DMS114 treated with DMSO at 0.1 percent for 48 hours (cell line): ENCODE data around the gene TOGARAM2.

ENCODE experiments used
- DNase-seq: peaks from one replicate; lab custom pipeline; 2025; ENCODE audit not compliant: unreplicated experiment; lab: John Stamatoyannopoulos, UW

TOGARAM2 gene

DNA sequence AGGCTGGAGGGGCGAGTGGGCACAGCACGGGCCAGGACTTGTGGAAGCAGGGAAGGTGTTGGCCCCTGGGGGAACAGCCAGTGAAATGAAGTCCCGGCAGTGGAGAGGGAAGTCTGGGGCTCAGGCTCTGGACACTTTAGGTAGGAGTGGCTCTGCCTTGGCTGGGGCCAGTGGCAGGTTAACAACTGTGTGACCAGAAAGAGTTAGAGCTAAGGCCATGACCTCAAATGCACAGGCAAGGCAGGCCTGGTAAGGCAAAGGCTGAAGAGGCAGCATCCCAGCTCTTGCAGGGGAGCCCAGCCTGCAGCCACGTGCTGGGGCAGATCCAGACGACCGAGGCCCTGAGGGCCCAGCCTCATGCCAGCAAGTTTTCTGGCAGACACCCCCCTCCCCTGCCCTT is 71.7 kb downstream of the TOGARAM2 start:
- DNase-seq: no peak

DNA sequence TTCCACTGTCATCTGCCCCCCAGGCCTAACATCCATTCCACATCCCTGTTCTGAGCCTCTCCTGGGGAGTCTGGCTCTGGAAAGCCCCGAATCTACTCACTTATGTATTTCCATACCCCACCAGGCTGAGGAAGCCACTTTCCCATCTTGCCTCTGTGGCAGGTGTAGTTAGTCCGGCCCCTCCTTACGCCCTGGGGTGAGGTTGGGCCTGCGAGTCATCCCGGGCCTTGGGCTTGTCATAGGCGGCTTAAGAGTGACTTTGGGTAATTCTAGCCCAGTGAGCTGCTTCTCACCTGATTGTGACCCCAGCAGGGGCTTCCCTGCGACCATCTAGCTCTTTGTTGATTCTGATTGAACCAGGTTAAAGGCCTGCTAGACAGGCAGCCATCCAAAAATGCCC is 72.1 kb downstream of the TOGARAM2 start:
- no peak for DNase-seq

DNA sequence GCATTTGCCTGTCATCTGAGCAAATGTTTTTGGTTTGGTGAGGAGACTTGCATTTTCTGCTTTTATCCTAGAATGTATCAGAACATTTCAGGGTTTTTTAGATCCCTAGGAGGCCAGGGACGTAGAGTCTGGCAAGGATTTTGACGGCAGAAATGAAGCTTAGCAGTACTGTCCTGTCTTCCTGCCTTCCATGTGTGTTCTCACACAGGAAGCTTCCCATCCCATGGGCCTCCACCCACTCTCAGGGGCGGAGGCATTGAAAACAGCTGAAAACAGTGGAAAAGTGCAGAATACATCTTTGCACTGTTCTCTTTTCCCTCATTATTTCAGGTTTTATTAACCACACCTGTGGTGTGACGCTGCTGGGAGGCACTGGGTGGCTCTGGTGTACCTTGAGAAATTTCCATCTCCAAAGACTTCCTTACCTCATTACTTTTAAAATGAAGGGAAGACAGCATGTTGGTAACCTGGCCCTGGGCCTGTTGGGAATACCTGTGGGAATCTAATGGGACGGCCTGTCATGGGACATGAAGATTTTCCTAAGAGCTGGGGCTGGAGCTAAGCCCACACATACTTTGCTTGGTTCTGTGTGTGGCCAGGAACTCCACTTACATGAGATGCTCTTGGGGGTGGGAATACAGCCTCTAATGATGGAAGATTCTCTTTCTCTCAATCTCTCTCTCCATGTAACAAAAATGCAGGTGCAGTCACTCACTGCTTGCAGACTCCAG is 72.7 kb downstream of the TOGARAM2 start:
- DNase-seq: no peak

DNA sequence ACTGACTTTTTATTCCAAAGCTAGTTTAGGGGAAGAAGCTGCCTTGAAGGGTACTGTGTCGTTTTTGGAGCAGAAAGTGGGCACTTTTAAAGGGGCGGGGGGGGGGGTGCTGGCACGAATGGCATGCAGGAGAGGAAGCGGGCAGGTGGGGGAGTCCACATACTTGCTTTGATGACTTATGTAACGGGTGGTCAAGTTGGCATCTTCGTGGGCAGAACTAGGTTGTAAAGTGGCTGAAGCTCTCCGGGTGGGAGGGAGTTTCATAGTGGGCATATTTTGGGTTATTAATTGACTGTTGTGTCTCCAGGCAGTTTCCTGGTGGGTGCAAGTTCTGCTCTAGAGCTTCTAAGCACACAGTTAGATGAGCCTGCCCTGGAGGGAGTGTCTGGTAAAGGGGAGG is 73.3 kb downstream of the TOGARAM2 start:
- no peak for DNase-seq

DNA sequence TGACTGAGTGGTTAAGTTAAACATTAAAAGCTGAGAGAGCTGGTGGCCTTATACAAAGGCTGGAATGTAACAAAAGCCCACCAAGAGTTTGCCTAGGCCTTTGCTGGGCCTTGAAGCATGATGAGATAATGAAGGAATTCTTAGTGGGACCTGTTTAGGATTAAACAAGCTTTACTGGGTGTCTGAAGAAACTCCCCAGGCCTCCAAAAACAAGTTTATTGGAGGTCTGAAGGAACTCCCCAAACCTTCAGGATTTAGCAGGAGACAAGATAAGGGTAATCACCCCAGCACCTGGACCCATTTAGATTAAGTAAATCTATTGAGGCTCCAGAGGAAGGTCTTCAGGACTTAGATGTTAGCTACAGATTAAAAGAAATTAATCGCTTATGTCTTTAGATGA is 74.5 kb downstream of the TOGARAM2 start:
- DNase-seq: no peak

DNA sequence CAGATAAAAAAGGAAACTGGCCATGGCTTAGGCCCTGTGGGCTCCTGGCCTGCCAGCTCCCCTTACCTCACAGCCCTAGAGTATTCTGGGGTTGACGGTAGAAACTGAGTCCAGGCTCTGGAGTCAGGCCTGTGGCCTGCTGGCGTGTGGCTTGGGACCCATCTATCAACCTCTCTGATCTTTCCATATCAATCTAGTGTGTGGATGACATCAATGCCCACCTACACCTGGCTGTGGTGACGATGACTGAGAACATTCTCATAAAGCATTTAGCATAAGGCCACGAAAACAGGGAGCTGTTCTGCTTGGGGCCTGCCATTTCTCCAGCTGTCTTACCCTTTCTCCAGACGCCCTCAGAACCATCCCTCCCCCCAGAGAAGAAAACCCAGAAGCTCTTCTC is 75.4 kb downstream of the TOGARAM2 start:
- DNase-seq: no peak

DNA sequence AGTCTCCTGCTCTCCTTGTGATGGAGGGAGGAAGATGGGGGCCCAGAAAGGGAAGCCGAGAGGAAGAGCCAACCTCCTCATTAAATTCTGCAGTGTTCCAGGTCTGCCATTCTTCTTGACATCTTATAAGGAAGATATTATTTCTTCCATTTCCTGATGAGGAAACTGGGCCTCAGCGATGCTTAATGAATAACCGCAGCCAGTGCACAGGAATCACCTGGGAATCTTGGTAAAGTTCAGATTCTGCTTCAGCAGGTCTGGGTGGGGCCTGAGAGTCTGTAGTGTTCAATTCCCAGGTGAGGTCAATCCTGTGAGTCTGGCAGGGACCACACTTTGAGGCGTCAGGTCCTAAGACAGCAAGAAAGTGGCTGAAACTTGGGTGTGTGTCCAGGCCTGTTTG is 75.9 kb downstream of the TOGARAM2 start:
- DNase-seq: no peak

DNA sequence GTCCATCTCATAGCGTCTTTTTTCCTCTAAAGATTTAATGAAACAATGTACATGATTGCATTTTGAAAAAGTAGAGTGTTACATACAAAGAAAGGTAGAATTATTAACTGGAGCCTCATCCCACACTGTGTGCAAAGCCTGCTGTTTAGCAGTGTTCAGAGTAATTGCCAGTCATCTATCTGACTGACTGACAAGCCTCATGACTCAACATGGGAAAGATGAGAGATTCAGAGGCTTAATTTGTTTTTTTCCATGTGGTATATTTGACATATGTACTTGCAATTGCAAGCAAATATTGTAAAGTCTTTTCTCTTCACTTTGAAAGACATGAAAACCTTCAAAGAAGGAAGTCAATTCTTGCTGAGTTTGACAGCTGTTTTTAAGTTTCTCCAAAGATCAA is 78.5 kb downstream of the TOGARAM2 start:
- no peak for DNase-seq

DNA sequence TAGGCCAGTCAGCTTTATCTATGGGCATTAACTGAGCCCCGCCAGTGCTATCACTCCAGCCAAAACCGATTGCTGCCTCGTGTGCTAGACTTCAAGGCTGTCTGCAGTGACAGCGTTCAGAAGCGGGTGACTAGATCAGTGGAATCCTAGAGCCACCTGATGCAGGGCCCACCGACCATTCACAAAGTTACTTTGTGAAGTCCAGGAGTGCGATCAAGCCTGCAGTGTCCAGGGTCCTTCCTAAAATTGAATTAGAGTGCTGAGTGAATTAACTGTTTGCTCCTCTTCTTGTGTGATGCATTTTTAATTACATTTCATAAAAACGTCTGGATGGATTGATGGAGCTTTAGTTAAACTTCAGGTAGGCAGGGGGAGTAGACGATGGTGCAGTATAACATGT is 79.3 kb downstream of the TOGARAM2 start:
- DNase-seq: no peak

DNA sequence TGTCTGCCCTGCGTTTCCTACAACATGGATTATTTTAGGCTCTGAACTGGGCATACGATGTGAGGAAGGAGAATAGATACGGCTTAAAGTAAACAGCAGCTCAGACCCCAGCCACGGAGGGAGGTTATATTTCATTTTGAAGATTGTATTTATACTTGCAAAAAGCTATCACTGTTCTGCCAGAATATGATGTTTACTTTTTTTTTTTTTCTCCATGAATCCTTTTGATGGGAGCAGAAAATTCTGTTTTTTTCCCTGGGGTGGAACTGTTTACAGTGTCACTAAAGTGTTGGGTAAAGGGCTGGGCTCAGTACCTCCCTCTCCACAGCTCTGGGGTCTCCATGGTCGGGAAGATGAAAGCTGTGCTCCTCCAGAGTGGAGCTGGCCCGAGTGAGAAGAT is 80.1 kb downstream of the TOGARAM2 start:
- no peak for DNase-seq

DNA sequence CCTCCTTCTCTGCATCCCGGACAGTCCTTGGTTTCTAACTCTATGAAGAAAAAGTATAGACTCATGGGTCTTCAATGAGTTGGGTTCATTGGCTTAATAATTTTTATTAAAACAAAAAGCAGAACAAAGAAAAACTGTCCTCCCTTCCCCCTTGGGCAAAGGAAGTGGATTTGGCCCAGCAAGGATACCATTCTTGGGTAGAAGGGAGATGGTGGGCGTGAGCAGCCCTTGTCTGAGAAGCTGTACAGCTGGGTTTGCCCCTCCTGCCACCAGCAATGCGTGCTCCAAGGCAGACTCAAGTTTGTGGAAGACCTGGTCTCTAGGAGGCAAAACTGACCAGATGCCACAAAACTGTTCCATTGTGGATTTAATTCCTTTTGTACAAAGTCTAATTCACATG is 80.5 kb downstream of the TOGARAM2 start:
- DNase-seq: no peak

DNA sequence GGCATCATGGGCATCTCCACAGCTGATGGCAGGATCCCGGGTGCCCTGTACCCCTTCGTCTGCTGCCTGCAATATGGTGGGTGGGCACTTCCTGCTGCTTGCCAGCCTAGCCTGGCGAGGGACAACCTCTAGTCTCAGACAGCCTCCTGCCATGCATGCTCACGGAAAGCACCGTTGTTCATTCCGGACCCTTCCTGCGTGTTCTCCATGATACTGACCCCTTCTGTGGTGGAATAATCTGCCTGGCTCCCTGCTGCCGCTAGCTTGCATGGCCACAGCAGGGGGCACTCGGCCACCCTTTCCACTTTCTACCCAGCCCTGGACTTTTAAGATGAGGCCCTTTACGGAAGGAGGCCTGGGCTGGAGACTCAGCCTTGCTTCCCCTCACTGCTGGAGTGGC is 81.3 kb downstream of the TOGARAM2 start:
- no peak for DNase-seq

DNA sequence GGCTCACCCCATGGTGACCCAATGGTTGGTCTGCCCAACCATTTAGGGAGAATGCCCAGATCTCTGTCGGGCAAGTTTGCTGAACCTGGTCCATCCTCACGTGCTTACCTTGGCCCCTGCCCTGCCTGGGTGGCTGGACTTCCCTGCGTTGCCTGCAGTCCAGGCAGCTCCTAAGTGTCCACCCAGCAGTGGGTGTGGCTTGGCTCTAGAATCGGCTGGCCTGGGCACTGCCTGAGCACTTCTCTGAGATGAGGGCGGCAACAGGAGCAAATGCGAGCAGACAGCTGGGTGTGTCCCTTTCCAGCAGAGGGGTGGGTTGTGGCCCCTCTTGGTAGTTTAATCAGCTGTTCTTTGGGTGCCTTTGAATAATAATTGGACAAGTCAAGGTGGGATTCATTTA is 82.0 kb downstream of the TOGARAM2 start:
- no peak for DNase-seq

DNA sequence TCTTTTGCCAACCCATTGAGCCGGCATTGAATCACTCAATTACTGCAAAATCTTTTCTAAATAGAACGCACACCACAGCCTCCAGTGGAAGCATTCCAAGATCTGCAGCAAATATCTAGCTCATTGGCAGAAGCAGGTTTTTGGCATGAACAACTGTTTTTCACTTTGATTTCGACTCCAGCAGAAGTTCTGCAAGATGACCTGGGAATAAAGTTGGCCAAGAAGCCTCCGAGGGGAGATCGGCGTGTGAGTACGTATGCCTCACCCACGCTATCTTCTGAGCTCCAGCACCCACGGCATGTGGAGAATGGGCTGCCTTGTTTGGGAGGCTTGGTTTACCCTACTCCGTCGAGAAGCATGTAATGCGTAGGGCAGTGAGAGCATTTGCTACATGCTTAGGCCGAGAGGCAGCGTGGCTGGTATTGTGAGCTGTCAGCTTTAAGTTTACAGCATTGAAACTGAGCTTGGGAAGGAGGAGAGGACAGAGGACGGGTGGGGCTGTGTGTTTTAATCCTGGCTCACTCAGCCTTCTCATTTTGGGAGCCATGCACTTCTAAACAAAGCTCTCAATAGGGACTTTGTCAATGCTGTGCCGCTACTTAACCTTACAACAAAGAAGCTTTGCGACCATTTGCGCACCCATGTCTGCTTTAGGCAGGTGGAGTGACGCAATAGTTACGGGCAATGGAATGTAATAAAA is 82.7 kb downstream of the TOGARAM2 start:
- no peak for DNase-seq

DNA sequence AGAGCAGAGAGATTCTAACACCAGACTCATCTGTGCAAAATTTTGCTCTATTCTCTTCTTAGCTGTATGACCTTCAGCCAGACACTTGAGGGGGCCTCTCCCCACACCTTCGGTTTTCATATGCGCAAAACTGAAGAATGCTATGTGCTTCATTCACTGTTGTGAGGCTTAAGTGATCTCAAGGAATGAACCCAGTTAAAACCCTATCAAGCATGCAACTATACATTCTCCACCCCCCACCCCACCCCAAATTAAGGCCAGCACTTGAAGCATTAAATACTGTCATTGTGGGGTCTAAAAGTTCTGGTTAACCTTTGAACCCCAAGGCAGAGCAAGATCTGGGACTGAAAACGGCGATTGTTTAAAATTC is 83.2 kb downstream of the TOGARAM2 start:
- no peak for DNase-seq

DNA sequence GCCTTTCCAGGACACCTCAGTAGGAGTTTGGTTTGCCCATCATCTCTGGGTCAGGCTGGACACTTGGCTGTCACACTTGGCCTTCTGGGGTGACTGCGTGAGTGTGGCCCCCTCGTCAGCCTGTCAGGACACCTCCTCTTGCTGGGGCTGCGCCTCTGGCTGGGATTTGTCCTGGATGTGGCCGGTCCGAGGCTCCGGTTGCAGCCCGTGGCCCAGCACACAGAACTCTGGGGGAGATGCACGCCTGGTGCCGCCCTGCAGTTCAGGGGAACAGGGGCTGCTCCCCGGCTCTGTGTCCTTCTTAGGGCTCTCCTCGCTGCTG is 83.6 kb downstream of the TOGARAM2 start:
- no peak for DNase-seq

DNA sequence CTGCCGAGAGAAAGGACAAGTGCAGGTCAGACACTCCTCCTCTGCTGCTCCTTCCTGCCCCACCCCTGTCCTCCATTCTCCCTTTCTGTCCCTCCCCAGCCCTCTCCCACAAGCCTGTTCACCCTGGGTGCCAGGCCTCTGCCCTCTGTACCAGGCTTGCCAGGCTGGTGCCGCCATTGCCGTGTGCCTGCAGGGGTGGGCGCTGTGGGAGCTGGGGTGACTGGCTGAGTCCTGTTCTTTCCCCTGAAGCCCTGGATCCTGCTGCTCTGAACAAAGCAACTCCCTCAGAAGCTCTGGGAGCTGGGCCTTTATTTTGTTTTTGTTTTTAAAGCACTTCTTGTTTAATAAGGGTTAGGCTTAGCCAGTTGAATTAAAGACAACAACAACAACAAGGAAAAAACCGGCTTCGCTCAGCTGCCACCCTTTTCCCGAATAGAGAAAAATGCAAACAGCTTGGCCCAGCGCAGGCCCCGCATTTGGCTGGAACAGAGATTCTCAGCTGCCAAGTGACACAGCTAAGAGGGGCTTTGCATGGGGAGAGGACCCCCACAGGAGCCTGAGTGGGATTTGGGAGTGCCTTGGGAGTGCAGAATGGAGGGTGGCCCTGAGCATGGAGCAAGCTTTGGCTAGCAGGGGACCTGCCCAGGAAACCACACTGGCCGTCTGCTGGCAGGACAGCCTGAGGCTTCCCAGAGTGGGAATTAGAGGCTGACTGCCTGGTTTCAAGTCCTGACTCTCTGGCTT is 84.1 kb downstream of the TOGARAM2 start:
- no peak for DNase-seq

DNA sequence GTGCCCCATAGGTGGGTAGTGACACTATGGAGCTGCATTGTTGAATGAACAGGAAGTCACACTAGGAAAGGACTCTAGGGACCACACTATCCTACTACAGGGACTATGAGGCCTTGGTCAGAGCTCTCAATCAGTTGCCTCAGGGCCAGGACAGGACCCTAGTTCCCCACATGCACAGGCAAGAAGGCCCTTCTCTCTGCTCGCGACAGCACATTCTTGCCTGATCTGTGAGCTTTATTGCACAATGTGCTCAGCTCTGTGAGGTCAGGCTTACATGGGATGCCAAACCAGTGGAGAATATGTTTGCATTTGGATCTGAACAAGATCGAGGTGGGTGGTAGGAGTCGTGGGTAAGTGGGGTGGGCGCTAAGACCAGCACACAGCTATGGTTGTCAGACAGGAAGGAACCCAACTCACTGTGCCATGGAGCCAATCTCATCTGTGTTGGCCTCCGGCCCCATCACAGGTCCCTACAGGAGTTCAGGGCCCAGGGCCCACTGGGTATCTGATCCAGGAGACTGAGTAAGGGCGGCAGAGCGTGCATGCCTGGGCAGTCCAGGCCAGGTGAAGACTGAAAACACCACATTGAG is 85.3 kb downstream of the TOGARAM2 start:
- no peak for DNase-seq

DNA sequence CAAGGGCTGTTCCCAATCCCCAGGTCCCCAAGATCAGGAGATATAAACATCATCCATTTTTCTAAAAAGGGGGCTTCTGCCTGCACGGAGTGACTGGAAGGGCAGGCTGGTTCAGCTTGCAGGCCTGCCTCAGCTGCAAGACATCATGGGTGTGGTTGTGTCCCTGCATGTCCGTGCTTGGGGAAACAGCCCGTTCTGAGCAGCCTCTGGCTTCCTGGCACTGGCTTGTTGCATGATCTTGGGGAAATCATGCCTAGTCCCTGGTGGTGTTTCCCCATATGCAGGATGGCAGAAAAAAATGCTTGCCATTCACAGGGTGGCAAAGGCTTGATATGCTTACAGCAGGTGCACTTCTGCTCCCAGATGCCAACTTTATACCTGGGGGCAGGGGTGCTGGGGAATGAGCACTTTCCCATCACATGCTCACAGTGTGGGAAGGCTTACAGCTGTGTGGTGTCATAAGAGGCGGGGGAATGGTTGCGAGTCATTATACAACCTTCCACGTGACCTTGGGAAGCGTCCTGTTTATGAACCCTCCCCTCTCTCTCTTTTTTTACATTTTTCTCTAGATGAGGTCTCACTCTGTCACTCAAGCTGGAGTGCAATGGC is 86.0 kb downstream of the TOGARAM2 start:
- no peak for DNase-seq

DNA sequence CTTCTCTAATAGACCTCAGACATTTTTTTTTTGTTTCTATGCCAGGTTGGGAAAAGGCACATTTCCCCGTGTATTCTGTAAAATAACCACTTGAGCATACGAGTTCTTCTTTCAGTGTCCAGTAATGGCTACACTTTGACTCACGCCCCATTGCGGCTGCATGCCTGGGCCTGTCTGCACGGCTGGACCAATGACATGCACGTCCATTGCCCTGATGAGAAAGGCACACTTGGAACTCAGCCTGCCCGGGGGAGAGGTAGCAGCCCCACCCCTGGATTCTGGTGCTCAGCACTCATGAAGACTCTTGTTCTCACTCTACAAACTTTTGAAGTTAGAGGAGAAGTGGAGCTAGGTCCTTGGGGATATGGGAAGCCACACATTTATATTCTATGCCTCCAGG is 87.4 kb downstream of the TOGARAM2 start:
- DNase-seq: no peak

DNA sequence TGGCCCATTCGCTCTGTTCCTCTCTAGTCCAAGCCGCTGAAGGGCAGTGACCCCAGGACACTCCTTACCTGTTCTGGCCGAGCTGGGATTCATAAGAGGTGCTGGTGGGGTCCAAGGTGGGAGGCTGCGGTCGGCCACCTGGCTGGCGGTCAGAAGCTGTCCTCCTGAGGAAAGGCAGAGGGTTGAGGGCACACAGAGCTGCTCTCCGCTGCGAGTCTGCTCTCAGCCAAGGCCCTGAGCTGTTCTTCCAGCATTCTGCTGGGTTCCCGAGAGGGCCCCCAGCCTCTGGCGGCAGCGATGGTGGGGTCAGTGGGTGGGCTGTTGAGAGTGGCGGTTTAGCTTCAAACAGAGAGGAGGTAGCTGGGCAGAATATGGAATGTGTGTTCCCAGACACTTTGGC is 89.4 kb downstream of the TOGARAM2 start:
- DNase-seq: no peak
